HUES48 (cell line): ENCODE measurements around the gene HTT.

Experiments
- H3K27ac ChIP-seq: one replicate; pipeline ENCODE4 v1.7.0; 2013; ENCODE audit warnings: low read depth, low read length, inconsistent platforms
- H3K27me3 ChIP-seq: 2 replicates; pipeline ENCODE4 v1.6.1; 2013; ENCODE audit warnings: mild to moderate bottlenecking, low read length; ENCODE audit not compliant: control insufficient read depth, insufficient read depth
- H3K36me3 ChIP-seq: 2 replicates; pipeline ENCODE4 v1.6.1; 2013; ENCODE audit warnings: low read length; ENCODE audit not compliant: control insufficient read depth, insufficient read depth
- H3K4me1 ChIP-seq: 2 replicates; pipeline ENCODE4 v1.6.1; 2013; ENCODE audit warnings: mild to moderate bottlenecking, low read length; ENCODE audit not compliant: control insufficient read depth, insufficient read depth
- H3K4me3 ChIP-seq: 2 replicates; pipeline ENCODE4 v1.5.1; 2013; ENCODE audit warnings: mild to moderate bottlenecking, low read depth, low read length
- H3K9ac ChIP-seq: 2 replicates; pipeline ENCODE4 v1.6.1; 2013; ENCODE audit warnings: mild to moderate bottlenecking, low read depth, low read length, moderate library complexity
- H3K9me3 ChIP-seq: 2 replicates; pipeline ENCODE4 v1.6.1; 2013; ENCODE audit warnings: low read length; ENCODE audit not compliant: control insufficient read depth, insufficient read depth

Gene HTT

DNA sequence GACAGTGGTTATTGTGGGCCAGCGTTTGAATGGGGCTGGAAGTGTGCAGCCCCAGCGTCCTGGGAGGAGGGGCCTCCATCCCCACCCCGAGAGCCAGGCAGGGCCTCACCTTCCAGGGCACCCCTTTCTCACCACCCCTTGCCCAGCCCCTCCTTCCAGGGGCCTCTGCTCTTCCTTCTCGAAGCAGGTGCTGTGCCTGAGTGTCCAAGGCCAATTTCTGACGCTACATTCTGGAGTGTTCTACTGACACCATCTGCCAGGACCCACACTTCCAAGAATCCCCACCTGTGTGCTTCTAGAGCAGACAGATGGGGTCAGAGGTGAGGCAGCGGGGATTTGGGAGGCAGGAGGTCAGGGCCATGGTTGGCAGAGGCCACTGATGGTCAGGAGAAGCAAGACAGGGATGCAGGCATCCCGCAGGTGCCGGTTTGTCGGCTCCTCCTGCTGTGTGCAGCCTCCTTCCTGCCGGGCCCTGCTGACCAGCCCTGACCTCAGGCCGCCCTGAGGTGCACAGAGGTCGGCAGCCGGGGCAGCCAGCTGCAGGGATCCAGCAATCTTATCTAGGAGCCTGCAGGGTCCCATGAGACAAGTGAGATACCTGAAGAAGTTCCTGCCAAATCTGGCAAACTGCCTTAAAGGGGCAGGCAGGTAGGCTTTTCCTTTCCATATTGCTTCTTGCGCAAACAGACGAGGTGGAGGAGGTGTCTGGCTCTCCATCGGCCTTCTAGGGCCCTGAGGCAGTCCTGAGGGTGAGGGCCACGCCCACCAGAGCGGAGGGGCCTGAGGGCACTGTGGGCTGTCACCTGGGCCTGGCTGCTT lies 193.3 kb downstream of the HTT start:
- H3K9ac ChIP-seq = no peak overlapping the region
- H3K36me3 ChIP-seq = no peaks in the 10 kb centered on the region
- no peaks in the 10 kb centered on the region for H3K9me3 ChIP-seq
- H3K4me3 ChIP-seq = no peak overlapping the region
- no peak overlapping the region for H3K27ac ChIP-seq
- no peaks in the 10 kb centered on the region for H3K4me1 ChIP-seq
- no peaks in the 10 kb centered on the region for H3K27me3 ChIP-seq

DNA sequence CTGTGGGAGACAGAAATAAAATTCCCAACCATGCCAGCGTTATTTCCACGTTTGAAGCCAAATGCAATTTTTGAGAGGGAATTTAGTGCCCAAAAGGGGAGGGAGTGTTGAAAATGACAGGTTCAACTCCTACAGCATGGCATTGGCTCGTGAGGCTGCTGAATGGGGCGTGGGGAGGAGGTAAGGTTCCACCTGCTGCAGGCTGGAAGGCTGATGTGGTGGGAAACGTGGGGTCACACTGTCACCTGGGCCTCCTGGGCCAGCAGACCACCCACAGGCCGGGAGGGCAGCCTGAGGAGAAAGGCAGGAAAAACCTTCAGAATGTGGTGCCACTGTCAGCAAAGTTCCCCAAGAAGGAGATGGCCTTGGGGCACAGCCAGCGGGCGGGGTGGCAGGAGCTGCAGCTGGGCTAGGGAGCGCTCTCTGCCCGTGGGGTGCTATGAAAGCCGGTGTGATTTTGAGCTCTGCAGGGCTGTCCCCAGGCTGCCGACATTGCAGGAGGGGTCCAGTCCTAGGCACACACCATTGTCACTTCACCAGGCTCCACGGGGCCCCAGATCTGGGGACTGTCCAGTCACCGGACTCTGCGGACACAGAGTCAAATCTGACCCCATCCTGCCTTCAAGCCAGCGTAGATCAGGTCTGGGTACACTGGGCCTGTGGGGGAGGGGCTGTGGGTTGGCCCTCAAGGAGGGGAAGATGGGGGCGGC lies 194.1 kb downstream of the HTT start:
- H3K4me3 ChIP-seq = no peak overlapping the region

DNA sequence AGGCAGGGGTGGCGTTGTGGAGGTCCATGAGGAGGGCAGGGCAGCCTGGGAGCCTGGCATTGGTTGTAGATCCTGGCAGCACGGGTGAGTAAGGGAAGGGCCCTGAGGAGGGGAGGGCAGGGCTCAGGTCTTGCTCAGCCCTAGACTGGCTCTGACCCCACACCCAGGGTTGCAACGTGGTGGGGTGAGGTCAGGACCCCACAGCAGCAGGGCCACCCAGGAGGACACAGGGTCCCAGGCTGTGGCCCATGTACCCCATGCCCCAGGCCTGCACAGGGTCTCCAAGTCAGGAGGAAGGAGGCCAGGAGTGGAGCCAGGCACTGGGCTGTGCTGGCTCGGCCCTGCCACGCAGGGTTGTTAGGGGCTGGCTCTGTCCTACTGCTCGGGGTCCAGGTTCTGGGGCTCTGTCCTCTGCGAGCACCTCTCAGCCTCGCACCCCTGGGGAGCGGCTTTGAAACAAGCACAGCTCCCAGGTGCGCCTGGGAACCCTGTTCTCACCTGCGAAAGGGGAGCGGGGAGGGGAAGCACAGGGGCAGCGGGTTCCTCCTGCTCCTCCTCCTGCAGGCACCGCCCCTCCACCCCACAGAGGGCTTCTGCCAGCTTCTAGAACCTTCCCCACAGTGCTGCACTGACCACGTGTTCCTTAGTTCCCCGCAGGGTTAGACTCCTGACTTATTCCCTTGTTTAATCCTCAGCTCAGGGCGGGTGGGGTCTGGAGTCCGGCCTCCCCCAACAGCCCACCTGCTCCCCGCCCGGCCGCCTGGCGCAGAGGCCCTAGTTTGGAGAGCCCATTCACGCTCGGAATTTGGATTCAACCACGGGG lies 194.8 kb downstream of the HTT start:
- Histone ChIP-seq H3K36me3 (no peaks in the 10 kb centered on the region), H3K4me3 (no peak overlapping the region), H3K9me3 (no peaks in the 10 kb centered on the region), H3K9ac (no peak overlapping the region), H3K4me1 (no peaks in the 10 kb centered on the region), H3K27ac (no peak overlapping the region), H3K27me3 (no peaks in the 10 kb centered on the region)

More for the DNA sequence above, 194.1 kb downstream of the HTT start:
- no peaks in the 10 kb centered on the region for H3K4me1 ChIP-seq
- no peaks in the 10 kb centered on the region for H3K9me3 ChIP-seq
- H3K27me3 ChIP-seq = no peaks in the 10 kb centered on the region
- H3K9ac ChIP-seq = no peak overlapping the region
- no peaks in the 10 kb centered on the region for H3K36me3 ChIP-seq
- H3K27ac ChIP-seq = no peak overlapping the region

DNA sequence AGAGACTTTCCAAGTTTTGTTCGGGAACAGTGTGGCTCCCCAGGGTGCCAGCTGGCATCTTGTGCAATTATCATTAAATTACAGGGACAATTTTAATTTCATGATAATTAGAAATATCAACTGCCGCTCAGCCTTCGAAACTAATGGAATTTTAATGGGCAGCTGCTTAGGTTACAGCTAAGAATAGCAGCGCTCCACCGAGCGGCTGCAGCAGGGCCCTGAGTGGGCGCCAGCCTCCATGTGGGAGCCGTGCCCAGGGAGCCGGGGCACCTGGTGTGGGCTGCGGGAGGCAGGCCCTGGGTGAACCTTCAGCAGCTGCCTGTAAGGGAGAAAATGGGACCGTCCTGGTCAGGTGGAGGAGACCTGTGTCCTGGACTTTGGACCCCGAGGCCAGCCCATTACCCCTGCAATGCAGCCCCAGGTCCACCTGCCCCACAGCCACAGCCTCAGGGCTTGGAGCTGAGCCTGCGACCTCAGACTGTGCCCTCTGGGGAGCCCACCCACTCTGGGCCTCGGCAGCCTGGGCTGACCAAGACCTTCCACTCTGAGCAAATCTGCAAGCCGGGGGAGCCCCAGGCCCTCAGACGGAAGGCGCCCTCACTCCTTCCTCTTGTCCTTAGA lies 195.6 kb downstream of the HTT start:
- Histone ChIP-seq H3K36me3 (no peaks in the 10 kb centered on the region), H3K9ac (no peak overlapping the region)

DNA sequence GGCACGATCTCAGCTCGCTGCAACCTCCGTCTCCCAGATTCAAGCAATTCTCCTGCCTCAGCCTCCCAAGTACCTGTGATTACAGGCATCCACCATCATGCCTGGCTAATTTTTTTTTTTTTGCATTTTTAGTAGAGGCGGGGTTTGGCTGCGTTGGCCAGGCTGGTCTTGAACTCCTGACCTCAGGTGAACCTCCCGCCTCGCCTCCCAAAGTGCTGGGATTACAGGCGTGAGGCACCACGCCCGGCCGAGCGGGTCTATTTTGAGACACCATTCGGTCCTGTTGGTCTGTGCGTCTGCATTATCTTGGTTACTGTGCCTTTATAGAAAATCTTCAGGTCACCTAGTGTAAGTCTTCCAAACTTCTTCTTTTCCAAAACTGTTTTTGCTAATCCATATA lies 196.7 kb downstream of the HTT start:
- Histone ChIP-seq H3K9me3 (no peaks in the 10 kb centered on the region), H3K27me3 (no peaks in the 10 kb centered on the region), H3K27ac (no peak overlapping the region), H3K4me3 (no peak overlapping the region), H3K4me1 (no peaks in the 10 kb centered on the region), H3K36me3 (no peaks in the 10 kb centered on the region), H3K9ac (no peak overlapping the region)

More for the DNA sequence above, 195.6 kb downstream of the HTT start:
- no peak overlapping the region for H3K27ac ChIP-seq
- no peaks in the 10 kb centered on the region for H3K27me3 ChIP-seq
- no peaks in the 10 kb centered on the region for H3K4me1 ChIP-seq
- no peaks in the 10 kb centered on the region for H3K9me3 ChIP-seq
- H3K4me3 ChIP-seq = no peak overlapping the region

DNA sequence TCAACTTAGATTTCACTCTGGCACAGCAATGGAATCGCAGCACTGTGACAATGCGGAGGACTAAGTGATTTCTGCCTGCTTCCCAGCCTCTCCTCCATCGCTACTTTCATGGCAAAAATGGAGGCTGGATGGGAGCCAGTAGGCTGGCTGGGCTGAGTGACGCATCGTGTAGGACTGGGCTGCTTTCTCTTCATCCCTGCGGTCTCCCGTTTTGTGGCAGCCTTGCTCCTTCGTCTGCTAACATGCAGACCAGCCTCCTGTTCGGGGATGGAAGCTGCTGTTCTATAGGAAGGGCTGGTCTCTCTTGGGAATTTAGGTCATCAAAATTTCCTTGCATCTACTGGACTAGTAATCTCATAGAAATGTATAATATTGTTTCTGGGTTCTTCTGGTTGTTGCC lies 202.5 kb downstream of the HTT start:
- no peak overlapping the region for H3K27ac ChIP-seq
- no peaks in the 10 kb centered on the region for H3K36me3 ChIP-seq
- no peaks in the 10 kb centered on the region for H3K4me1 ChIP-seq
- H3K27me3 ChIP-seq = no peaks in the 10 kb centered on the region
- no peaks in the 10 kb centered on the region for H3K9me3 ChIP-seq
- H3K4me3 ChIP-seq = no peak overlapping the region
- no peak overlapping the region for H3K9ac ChIP-seq

DNA sequence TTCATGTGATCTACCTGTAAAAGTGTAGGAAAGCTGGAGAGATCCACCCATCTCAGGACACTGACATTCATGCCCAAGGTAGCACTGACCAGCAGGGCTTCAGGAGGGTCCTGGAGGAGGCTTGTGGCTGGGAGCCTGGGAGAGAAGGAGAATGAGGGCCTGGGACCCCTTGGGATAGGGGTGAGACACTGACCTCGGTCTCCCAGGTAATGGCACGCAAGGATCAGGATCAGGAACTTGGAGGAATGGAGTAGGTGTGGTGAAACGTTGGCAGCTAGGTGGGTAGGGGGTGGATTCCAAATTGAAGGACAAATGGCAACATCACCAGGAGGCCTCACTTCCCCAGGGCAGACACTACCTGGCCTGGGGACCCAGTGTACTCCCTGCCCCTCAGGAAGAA lies 206.0 kb downstream of the HTT start:
- Histone ChIP-seq H3K27me3 (no peaks in the 10 kb centered on the region), H3K9me3 (no peaks in the 10 kb centered on the region), H3K27ac (no peak overlapping the region), H3K4me1 (no peaks in the 10 kb centered on the region), H3K9ac (no peak overlapping the region), H3K4me3 (no peak overlapping the region), H3K36me3 (no peaks in the 10 kb centered on the region)

DNA sequence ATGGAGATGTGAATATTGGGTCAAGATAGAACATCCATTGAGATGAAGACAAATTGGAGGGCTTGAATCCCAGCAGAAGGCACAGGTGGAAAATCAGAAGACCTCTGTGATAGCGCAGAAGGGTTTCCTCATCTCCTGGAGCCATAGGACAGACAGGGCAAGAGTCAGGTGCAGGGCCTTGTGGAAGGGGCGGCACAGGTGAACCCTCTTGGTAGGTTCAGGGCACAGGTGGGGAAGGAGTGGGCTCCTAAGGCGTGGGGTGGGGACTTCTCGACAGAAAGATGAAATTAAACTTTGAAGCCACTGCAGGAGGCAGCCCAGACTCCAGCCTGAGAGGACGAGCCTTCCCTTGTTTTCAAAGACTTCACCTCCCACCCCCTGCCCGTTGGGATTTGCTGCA lies 209.0 kb downstream of the HTT start:
- no peaks in the 10 kb centered on the region for H3K36me3 ChIP-seq
- H3K9ac ChIP-seq = no peak overlapping the region
- H3K27me3 ChIP-seq = no peaks in the 10 kb centered on the region
- no peak overlapping the region for H3K4me3 ChIP-seq
- no peak overlapping the region for H3K27ac ChIP-seq
- H3K9me3 ChIP-seq = no peaks in the 10 kb centered on the region
- H3K4me1 ChIP-seq = no peaks in the 10 kb centered on the region; the same call in 1 of the 2 replicates

DNA sequence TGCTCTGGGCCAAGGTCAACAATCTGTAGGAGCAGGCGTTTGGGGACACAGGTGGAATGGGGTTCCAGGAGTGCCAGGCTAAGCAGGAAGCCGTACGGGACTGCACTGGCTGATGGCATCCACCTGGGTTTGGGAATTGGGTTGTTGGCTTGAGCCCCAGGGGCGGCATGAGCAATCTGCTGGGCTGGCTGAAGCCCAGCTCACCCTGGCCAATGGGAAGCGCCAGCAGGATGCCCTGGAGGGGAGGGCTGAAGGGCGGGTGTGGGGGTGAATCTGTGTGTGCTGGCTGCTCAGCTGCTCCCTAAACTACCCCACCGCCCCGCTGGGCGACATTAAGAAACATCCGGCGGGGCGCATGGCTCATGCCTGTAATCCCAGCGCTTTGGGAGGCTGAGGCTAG lies 209.4 kb downstream of the HTT start:
- Histone ChIP-seq H3K27me3 (no peaks in the 10 kb centered on the region), H3K4me3 (no peak overlapping the region), H3K4me1 (no peaks in the 10 kb centered on the region; the same call in 1 of the 2 replicates)

DNA sequence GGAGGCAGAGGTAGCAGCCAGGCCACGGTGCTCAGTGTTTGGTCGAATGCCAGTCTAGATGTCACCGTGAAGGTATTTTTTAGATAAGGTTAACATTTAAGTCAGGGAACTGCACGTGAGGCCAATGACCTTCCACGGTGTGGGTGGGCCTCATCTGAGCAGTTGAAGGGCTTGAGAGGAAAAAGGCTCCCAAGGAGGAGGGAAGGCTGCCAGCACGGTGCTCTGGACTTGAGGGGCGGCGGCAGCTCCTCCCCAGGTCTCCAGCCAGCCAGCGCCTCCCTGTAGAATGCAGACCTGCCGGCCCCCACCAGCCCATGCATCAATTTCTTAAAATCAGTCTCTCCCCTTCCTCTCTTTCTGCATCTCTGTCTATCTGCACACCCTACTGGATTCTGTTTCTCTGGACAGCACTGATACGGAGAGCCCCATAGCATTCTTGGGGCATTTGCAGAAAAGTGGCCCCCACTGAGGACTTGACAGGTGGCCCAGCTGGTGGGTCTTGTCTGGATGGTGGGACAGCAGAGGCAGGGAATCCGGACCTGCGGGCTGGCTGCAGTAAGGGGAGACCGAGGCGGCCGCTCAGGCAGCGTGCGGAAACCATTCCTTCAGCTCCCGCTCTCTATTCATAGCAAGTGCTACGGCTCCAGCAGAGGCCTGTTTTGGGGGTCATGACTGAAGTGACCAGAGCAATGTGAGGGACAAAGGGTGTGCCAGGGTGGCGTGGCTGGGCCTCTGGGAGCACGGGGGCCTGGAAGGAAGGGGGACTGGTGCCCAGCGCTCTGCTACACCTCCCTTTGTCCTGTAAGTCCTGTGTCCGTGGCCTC lies 210.5 kb downstream of the HTT start:
- Histone ChIP-seq H3K27ac (no peak overlapping the region), H3K9me3 (no peaks in the 10 kb centered on the region), H3K4me1 (no peaks in the 10 kb centered on the region; the same call in 1 of the 2 replicates), H3K36me3 (no peaks in the 10 kb centered on the region), H3K9ac (no peak overlapping the region), H3K4me3 (no peak overlapping the region), H3K27me3 (peaks cover under 1% of the 10 kb centered on the region; the same call in 1 of the 2 replicates)

More for the DNA sequence above, 209.4 kb downstream of the HTT start:
- Histone ChIP-seq H3K36me3 (no peaks in the 10 kb centered on the region), H3K9me3 (no peaks in the 10 kb centered on the region), H3K27ac (no peak overlapping the region), H3K9ac (no peak overlapping the region)
